ENCODE results near the gene REEP6. TPM values are rescaled to one million over a fixed set of nuclear protein-coding genes. Genes with fewer than 3 reads are reported as not detected.

The REEP6 gene
- total RNA-seq, 1 donor from 2014 or later = 9.7 TPM

DNA sequence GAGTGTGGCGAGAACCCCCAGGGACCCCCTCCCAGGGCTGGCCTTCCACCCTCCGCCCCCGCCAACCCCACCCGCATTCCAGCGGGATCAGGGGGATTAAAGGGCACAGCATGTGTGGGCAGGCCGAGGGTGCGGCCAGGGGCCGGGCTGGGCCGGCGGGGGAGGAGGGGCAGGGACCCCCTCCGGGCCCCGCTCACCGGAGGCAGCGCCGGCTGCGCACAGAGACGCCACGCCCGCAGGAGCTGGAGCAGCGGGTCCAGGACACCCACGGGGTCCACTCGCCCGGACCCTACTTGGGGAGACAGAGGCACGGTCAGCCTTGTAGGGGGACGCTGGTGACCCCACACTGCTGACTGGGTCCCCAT lies 19.4 kb downstream of the REEP6 start:
- H3K4me3 ChIP-seq (ENCODE audit: low read depth, low read length) = no peak overlapping the region
- H3K36me3 ChIP-seq (ENCODE audit: control insufficient read depth, insufficient read depth, low read length) = no peaks in the 10 kb centered on the region
- peaks cover 26% of the 10 kb centered on the region for H3K27me3 ChIP-seq (ENCODE audit: control insufficient read depth, insufficient read depth, low read length)
- DNase-seq (ENCODE audit: low read depth) = no peak
- no peak for TF ChIP-seq CTCF (IDR thresholded peaks at IDR 0.05; ENCODE audit: insufficient read depth, low read length, poor library complexity, severe bottlenecking)

DNA sequence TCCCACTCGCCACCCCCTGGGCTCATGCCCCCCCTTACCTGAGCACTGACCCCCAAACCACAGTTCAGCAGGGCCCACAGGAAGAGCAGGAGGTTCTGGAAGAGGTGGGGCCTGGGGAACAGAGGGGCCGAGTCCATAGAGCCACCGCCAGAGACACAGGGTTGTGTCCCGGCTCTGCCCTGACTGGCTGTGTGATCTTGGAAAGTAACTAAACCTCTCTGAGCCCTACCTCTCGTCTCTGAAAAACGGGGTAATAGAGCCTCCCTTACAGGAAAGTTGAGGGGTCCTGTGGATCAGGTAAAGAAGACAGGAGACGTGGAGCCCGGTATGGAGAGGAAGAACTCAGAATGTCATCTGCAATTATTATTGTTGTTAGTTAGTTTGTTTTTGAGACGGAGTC lies 19.8 kb downstream of the REEP6 start:
- H3K27me3 ChIP-seq (ENCODE audit: control insufficient read depth, insufficient read depth, low read length) = peaks cover 22% of the 10 kb centered on the region
- DNase-seq (ENCODE audit: low read depth) = no peak
- H3K4me3 ChIP-seq (ENCODE audit: low read depth, low read length) = no peak overlapping the region
- H3K36me3 ChIP-seq (ENCODE audit: control insufficient read depth, insufficient read depth, low read length) = no peaks in the 10 kb centered on the region
- no peak for TF ChIP-seq CTCF (IDR thresholded peaks at IDR 0.05; ENCODE audit: insufficient read depth, low read length, poor library complexity, severe bottlenecking)

- TF ChIP-seq CTCF (IDR thresholded peaks at IDR 0.05; ENCODE audit: insufficient read depth, low read length, poor library complexity, severe bottlenecking) = no peak
- Histone ChIP-seq H3K36me3 (ENCODE audit: control insufficient read depth, insufficient read depth, low read length) (no peaks in the 10 kb centered on the region), H3K27me3 (ENCODE audit: control insufficient read depth, insufficient read depth, low read length) (peaks cover 19% of the 10 kb centered on the region), H3K4me3 (ENCODE audit: low read depth, low read length) (no peak overlapping the region)
- DNase-seq (ENCODE audit: low read depth) = no peak
These were observed 20.6 kb downstream of the REEP6 start for GRCh38 chr19:1511318-1512317.

- no peak for DNase-seq (ENCODE audit: low read depth)
- no peak for TF ChIP-seq CTCF (IDR thresholded peaks at IDR 0.05; ENCODE audit: insufficient read depth, low read length, poor library complexity, severe bottlenecking)
- Histone ChIP-seq H3K27me3 (ENCODE audit: control insufficient read depth, insufficient read depth, low read length) (peaks cover 19% of the 10 kb centered on the region), H3K4me3 (ENCODE audit: low read depth, low read length) (peak within 1 kb of the TSS; percentile 45), H3K36me3 (ENCODE audit: control insufficient read depth, insufficient read depth, low read length) (no peaks in the 10 kb centered on the region)
These were observed 21.9 kb downstream of the REEP6 start, which contains the start of gene ADAMTSL5 for GRCh38 chr19:1512671-1513498. TSS of gene ADAMTSL5 (minus strand) at chr19:1513019. CDS start at chr19:1510943, 2,076 bp downstream.

DNA sequence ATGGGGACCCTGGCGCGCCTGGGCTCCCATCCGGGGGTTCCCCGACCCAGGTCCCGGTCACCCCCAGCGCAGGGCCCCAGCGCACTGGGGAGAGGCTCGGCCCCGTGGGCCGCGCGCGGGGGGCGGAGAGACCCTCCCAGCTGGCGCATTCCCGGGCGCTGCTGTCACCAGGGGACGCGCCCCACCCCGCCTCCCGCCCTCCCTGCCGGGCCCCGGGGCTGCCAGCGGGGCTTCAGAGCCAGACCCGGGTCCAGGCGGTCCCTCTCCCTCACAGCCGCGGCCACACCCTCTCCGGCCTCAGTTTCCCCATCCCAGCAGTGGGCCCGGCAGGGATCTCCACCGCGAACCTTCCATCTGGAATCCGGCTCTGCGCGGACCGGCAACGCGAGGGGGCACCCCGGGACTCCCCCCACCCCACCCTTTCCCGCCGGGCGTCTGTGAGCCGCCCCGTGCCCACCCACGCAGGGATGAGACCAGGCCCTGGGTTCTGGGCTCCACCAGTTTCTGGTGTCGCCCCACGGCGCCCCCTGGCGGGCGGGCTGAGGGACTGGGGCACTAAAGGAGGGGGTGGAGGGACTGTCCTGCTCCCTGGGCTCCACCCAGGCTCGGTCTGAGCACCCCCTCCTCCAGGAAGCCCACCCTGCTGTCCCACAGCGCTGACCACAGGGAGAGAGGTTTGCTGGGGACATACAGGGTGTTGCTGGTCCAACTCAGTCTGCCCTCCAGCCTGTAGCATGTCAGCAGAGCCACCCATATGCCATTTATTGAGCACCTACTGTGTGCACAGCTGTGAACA lies 22.7 kb downstream of the REEP6 start:
- TF ChIP-seq CTCF (IDR thresholded peaks at IDR 0.05; ENCODE audit: insufficient read depth, low read length, poor library complexity, severe bottlenecking) = peak; percentile 85
- Histone ChIP-seq H3K27me3 (ENCODE audit: control insufficient read depth, insufficient read depth, low read length) (peaks cover 21% of the 10 kb centered on the region), H3K4me3 (ENCODE audit: low read depth, low read length) (peak overlapping the region; percentile 45), H3K36me3 (ENCODE audit: control insufficient read depth, insufficient read depth, low read length) (no peaks in the 10 kb centered on the region)
- DNase-seq (ENCODE audit: low read depth) = no peak
